H9 (cell line): ENCODE measurements around the gene NAT8. TPM values are rescaled to one million over a fixed set of nuclear protein-coding genes. Genes with fewer than 3 reads are reported as not detected.
"Not testable (repeated sequence)": the region's sequence is repeated elsewhere in the genome, so short reads cannot be mapped to it uniquely, and the experiment has no call there.

Experiments
- DNase-seq: peaks from one replicate; pipeline ENCODE4 v3.0.0-alpha.2; 2017
- H2AFZ ChIP-seq: one replicate; pipeline ENCODE4 v1.6.1; 2013; ENCODE audit warnings: mild to moderate bottlenecking, low read length, control low read depth, moderate library complexity
- H2AK5ac ChIP-seq: 2 replicates; pipeline ENCODE4 v1.6.1; 2013; ENCODE audit warnings: low read length, control low read depth, mixed read lengths; ENCODE audit not compliant: insufficient read length
- H2BK120ac ChIP-seq: one replicate; pipeline ENCODE4 v1.6.1; 2013; ENCODE audit warnings: low read depth, mild to moderate bottlenecking, low read length, control low read depth, inconsistent platforms; ENCODE audit not compliant: poor library complexity, severe bottlenecking
- H2BK12ac ChIP-seq: 2 replicates; pipeline ENCODE4 v1.6.1; 2013; ENCODE audit warnings: low read length, control low read depth, mixed read lengths, low read depth; ENCODE audit not compliant: insufficient read length
- H2BK15ac ChIP-seq: 2 replicates; pipeline ENCODE4 v1.6.1; 2013; ENCODE audit warnings: low read depth, low read length, control low read depth
- H2BK20ac ChIP-seq: one replicate; pipeline ENCODE4 v1.6.1; 2013; ENCODE audit warnings: low read depth, mild to moderate bottlenecking, low read length, control low read depth, inconsistent platforms; ENCODE audit not compliant: poor library complexity, severe bottlenecking
- H2BK5ac ChIP-seq: 2 replicates; pipeline ENCODE4 v1.6.1; 2013; ENCODE audit warnings: low read length, control low read depth, mixed read lengths; ENCODE audit not compliant: insufficient read length
- H3K14ac ChIP-seq: 2 replicates; pipeline ENCODE4 v1.6.1; 2013; ENCODE audit warnings: low read length, control low read depth; ENCODE audit not compliant: insufficient read depth
- H3K18ac ChIP-seq: 2 replicates; pipeline ENCODE4 v1.6.1; 2013; ENCODE audit warnings: low read depth, mild to moderate bottlenecking, mixed read lengths, low read length, control low read depth; ENCODE audit not compliant: insufficient read length
- H3K23ac ChIP-seq: 2 replicates; pipeline ENCODE4 v1.6.1; 2013; ENCODE audit warnings: low read length, control low read depth, mixed read lengths, low read depth; ENCODE audit not compliant: insufficient read length
- H3K23me2 ChIP-seq: 2 replicates; pipeline ENCODE4 v1.6.1; 2013; ENCODE audit warnings: low read depth, mild to moderate bottlenecking, mixed read lengths, low read length, control low read depth; ENCODE audit not compliant: insufficient read length, poor library complexity, severe bottlenecking
- H3K27ac ChIP-seq: 2 replicates; pipeline ENCODE4 v1.5.1; 2013; ENCODE audit warnings: low read length, control low read depth, mixed read lengths, low read depth; ENCODE audit not compliant: insufficient read length
- H3K27me3 ChIP-seq: 2 replicates; pipeline ENCODE4 v1.6.1; 2013; ENCODE audit warnings: low read length, control low read depth, inconsistent platforms; ENCODE audit not compliant: insufficient read depth
- H3K4ac ChIP-seq: 2 replicates; pipeline ENCODE4 v1.6.1; 2013; ENCODE audit warnings: low read depth, mild to moderate bottlenecking, control low read depth, inconsistent platforms, low read length, moderate library complexity
- H3K4me1 ChIP-seq: 2 replicates; pipeline ENCODE4 v1.6.1; 2013; ENCODE audit warnings: low read length, control low read depth, inconsistent platforms; ENCODE audit not compliant: insufficient read depth
- H3K4me2 ChIP-seq: 2 replicates; pipeline ENCODE4 v1.6.1; 2013; ENCODE audit warnings: low read length, control low read depth, mixed read lengths; ENCODE audit not compliant: insufficient read length, insufficient read depth
- H3K56ac ChIP-seq: 2 replicates; pipeline ENCODE4 v1.6.1; 2013; ENCODE audit warnings: low read depth, mild to moderate bottlenecking, mixed read lengths, low read length, control low read depth; ENCODE audit not compliant: insufficient read length
- H3K79me1 ChIP-seq: 2 replicates; pipeline ENCODE4 v1.6.1; 2013; ENCODE audit warnings: low read depth, mild to moderate bottlenecking, moderate library complexity, low read length, control low read depth, inconsistent platforms; ENCODE audit not compliant: insufficient read depth, poor library complexity, severe bottlenecking
- H3K79me2 ChIP-seq: 2 replicates; pipeline ENCODE4 v1.6.1; 2013; ENCODE audit warnings: low read length, control low read depth, inconsistent platforms; ENCODE audit not compliant: insufficient read depth
- H3K9ac ChIP-seq: 2 replicates; pipeline ENCODE4 v1.6.1; 2013; ENCODE audit warnings: low read length, control low read depth, mixed read lengths; ENCODE audit not compliant: insufficient read length; ENCODE audit errors: extremely low read depth
- H3K9me3 ChIP-seq: one replicate; pipeline ENCODE4 v1.6.1; 2013; ENCODE audit warnings: low read depth, low read length, inconsistent platforms; ENCODE audit not compliant: control insufficient read depth
- H3T11ph ChIP-seq: one replicate; pipeline ENCODE4 v1.6.1; 2013; ENCODE audit warnings: mild to moderate bottlenecking, low read length, control low read depth, inconsistent platforms
- H4K20me1 ChIP-seq: one replicate; pipeline ENCODE4 v1.6.1; 2013; ENCODE audit not compliant: control insufficient read depth, insufficient read length, insufficient read depth
- H4K5ac ChIP-seq: 2 replicates; pipeline ENCODE4 v1.6.1; 2013; ENCODE audit warnings: low read depth, mild to moderate bottlenecking, mixed read lengths, low read length, control low read depth; ENCODE audit not compliant: insufficient read length
- H4K8ac ChIP-seq: replicated peaks from 2 replicates; pipeline ENCODE4 v1.6.1; 2013; ENCODE audit warnings: low read length, control low read depth, mixed read lengths, low read depth; ENCODE audit not compliant: insufficient read length
- H4K91ac ChIP-seq: 2 replicates; pipeline ENCODE4 v1.6.1; 2013; ENCODE audit warnings: low read depth, mild to moderate bottlenecking, moderate library complexity, mixed read lengths, low read length, control low read depth; ENCODE audit not compliant: insufficient read length
- H3K27ac Mint-ChIP-seq, 3 experiments: 2 replicates in 2 of 3; 3 replicates in 1 of 3; pipeline ENCODE4 v1.8.0; 2020 to 2021; ENCODE audit warnings: mixed read lengths in 3 of 3, mild to moderate bottlenecking in 1 of 3, moderate library complexity in 1 of 3
- H3K27me3 Mint-ChIP-seq: 2 replicates; pipeline ENCODE4 v1.8.0; 2021; ENCODE audit warnings: low read depth, mild to moderate bottlenecking, moderate library complexity, mixed read lengths
- H3K36me3 Mint-ChIP-seq, 3 experiments: 2 replicates in 2 of 3; 3 replicates in 1 of 3; pipeline ENCODE4 v1.8.0; 2020 to 2021; ENCODE audit warnings: low read depth in 3 of 3, mixed read lengths in 3 of 3; ENCODE audit not compliant: insufficient read depth in 1 of 3
- H3K4me1 Mint-ChIP-seq, 2 experiments: 2 replicates each; pipeline ENCODE4 v1.8.0; 2020; ENCODE audit warnings: mixed read lengths in 2 of 2
- H3K4me3 Mint-ChIP-seq, 2 experiments: 2 replicates in 1 of 2; 3 replicates in 1 of 2; pipeline ENCODE4 v1.8.0; 2020 to 2021; ENCODE audit warnings: mild to moderate bottlenecking in 2 of 2, mixed read lengths in 2 of 2, moderate library complexity in 1 of 2
- H3K9me3 Mint-ChIP-seq, 2 experiments: 2 replicates in 1 of 2; 3 replicates in 1 of 2; pipeline ENCODE4 v1.8.0; 2020; ENCODE audit warnings: mild to moderate bottlenecking in 2 of 2, mixed read lengths in 2 of 2, moderate library complexity in 1 of 2
- CTCF ChIP-seq: fragments of 200-600 bp; sonication (generic); conservative IDR thresholded peaks from 3 replicates; pipeline ENCODE4 v1.8.0; 2021; ENCODE audit warnings: antibody characterized with exemption, mild to moderate bottlenecking
- WGBS: extraction: QIAGEN DNeasy Blood & Tissue Kit; methylation state at CpG from one replicate; pipeline ENCODE4 v1.1.7; 2013; ENCODE audit warnings: missing lambda C conversion rate, low lambda C conversion rate, mixed read lengths; ENCODE audit not compliant: insufficient read length; ENCODE audit errors: extremely low coverage; 5-methylcytosine and 5-hydroxymethylcytosine counted together
- total RNA-seq: library from RNA; stranded (reverse); gene quantifications from 2 replicates; pipeline ENCODE4 v1.2.1, GENCODE V29; 2021

The NAT8 gene
- total RNA-seq, 1 experiment from 2014 or later, result not detected

GRCh38 chr2:73638429-73638828 is 3.8 kb downstream of the NAT8 start:
- no peaks in the 10 kb centered on the region for H3K27me3 ChIP-seq
- H2BK20ac ChIP-seq, result no peak overlapping the region
- H3K4ac ChIP-seq, result no peak overlapping the region
- H2BK15ac ChIP-seq, result no peak overlapping the region
- no peak overlapping the region for H4K5ac ChIP-seq
- Mint-ChIP-seq H3K36me3 (peaks cover 8 to 24% (median 13%) of the 10 kb centered on the region in 3 experiments), H3K4me3 (no peak overlapping the region), H3K27me3 (peaks cover 19% of the 10 kb centered on the region), H3K4me1 (peaks cover 0 to 2% of the 10 kb centered on the region in 2 experiments; a peak in 1 of 4 replicates), H3K9me3 (peaks cover 36 to 50% of the 10 kb centered on the region in 2 experiments), H3K27ac (no peak overlapping the region)
- no peak overlapping the region for H2AFZ ChIP-seq
- TF ChIP-seq CTCF, result no peak
- no peaks in the 10 kb centered on the region for H3K4me1 ChIP-seq
- no peak overlapping the region for H3K56ac ChIP-seq
- H4K20me1 ChIP-seq, result no peaks in the 10 kb centered on the region
- H4K91ac ChIP-seq, result no peak overlapping the region
- no peaks in the 10 kb centered on the region for H3K79me2 ChIP-seq
- H3K9me3 ChIP-seq, result peaks cover 26% of the 10 kb centered on the region
- no peak overlapping the region for H3K9ac ChIP-seq
- H2BK120ac ChIP-seq, result no peak overlapping the region
- H3K79me1 ChIP-seq, result no peaks in the 10 kb centered on the region
- no peaks in the 10 kb centered on the region for H3K23me2 ChIP-seq
- no peak overlapping the region for H3T11ph ChIP-seq
- no peak overlapping the region for H2BK5ac ChIP-seq
- no peak overlapping the region for H3K4me2 ChIP-seq
- H3K27ac ChIP-seq, result no peak overlapping the region
- H2BK12ac ChIP-seq, result no peak overlapping the region
- no peak for DNase-seq
- H3K18ac ChIP-seq, result no peak overlapping the region
- no peak overlapping the region for H4K8ac ChIP-seq
- H2AK5ac ChIP-seq, result no peak overlapping the region
- WGBS, result no CpG with 5 or more reads among the region's 1 CpG
- no peak overlapping the region for H3K14ac ChIP-seq
- H3K23ac ChIP-seq, result no peak overlapping the region

- Mint-ChIP-seq H3K36me3 (peaks cover 8 to 24% (median 13%) of the 10 kb centered on the region in 3 experiments), H3K9me3 (peaks cover 36 to 47% of the 10 kb centered on the region in 2 experiments), H3K27me3 (peaks cover 23% of the 10 kb centered on the region)
- not testable (repeated sequence) for H3K79me2 ChIP-seq, H3K4ac ChIP-seq, H3T11ph ChIP-seq, H4K5ac ChIP-seq, H4K8ac ChIP-seq, H3K14ac ChIP-seq, H3K9ac ChIP-seq, H2BK12ac ChIP-seq, H2AK5ac ChIP-seq, H3K23ac ChIP-seq, H3K27ac Mint-ChIP-seq, H4K91ac ChIP-seq, DNase-seq, H3K4me1 ChIP-seq, H3K23me2 ChIP-seq, H3K79me1 ChIP-seq, H4K20me1 ChIP-seq, H3K27ac ChIP-seq, H3K18ac ChIP-seq, H3K56ac ChIP-seq, H3K4me2 ChIP-seq, H3K4me1 Mint-ChIP-seq, H3K4me3 Mint-ChIP-seq, H3K27me3 ChIP-seq, H2BK120ac ChIP-seq, H2AFZ ChIP-seq, H2BK5ac ChIP-seq, H2BK15ac ChIP-seq, H2BK20ac ChIP-seq
- H3K9me3 ChIP-seq, result peaks cover 26% of the 10 kb centered on the region
These were observed 5.2 kb downstream of the NAT8 start for GRCh38 chr2:73636977-73637376.
